ENCODE measurements around the gene ITGB5.

Gene ITGB5

GRCh38 chr3:124916837-124917409 is 29.8 kb upstream of the ITGB5 start:
- Mint-ChIP-seq H3K9me3 (no peaks in the 10 kb centered on the region), H3K27ac (peak overlapping the region; percentile 80), H3K27me3 (peaks cover 2% of the 10 kb centered on the region), H3K4me3 (no peak overlapping the region), H3K36me3 (ENCODE audit: low read depth) (no peaks in the 10 kb centered on the region), H3K4me1 (ENCODE audit: low read depth) (peaks cover 22% of the 10 kb centered on the region)
- intact Hi-C loops (cut with micrococcal nuclease), result no loop called here

- Mint-ChIP-seq H3K27me3 (peaks cover 2% of the 10 kb centered on the region), H3K27ac (peak overlapping the region; percentile 80), H3K9me3 (no peaks in the 10 kb centered on the region), H3K36me3 (ENCODE audit: low read depth) (no peaks in the 10 kb centered on the region), H3K4me1 (ENCODE audit: low read depth) (peaks cover 15% of the 10 kb centered on the region), H3K4me3 (no peak overlapping the region)
- intact Hi-C loops (cut with micrococcal nuclease), result no loop called here
Observed at GRCh38 chr3:124915254-124915653, 28.1 kb upstream of the ITGB5 start.

GRCh38 chr3:124907957-124908356 is 20.8 kb upstream of the ITGB5 start:
- no peaks in the 10 kb centered on the region for H3K9me3 Mint-ChIP-seq
- H3K27me3 Mint-ChIP-seq, result peaks cover 14% of the 10 kb centered on the region
- no peaks in the 10 kb centered on the region for H3K4me1 Mint-ChIP-seq (ENCODE audit: low read depth)
- intact Hi-C loops (cut with micrococcal nuclease), result no loop called here
- H3K36me3 Mint-ChIP-seq (ENCODE audit: low read depth), result no peaks in the 10 kb centered on the region
- H3K4me3 Mint-ChIP-seq, result no peak overlapping the region
- no peak overlapping the region for H3K27ac Mint-ChIP-seq

- no peaks in the 10 kb centered on the region for H3K9me3 Mint-ChIP-seq
- peaks cover 20% of the 10 kb centered on the region for H3K27me3 Mint-ChIP-seq
- no peak overlapping the region for H3K4me3 Mint-ChIP-seq
- H3K36me3 Mint-ChIP-seq (ENCODE audit: low read depth), result no peaks in the 10 kb centered on the region
- no peak overlapping the region for H3K27ac Mint-ChIP-seq
- intact Hi-C loops (cut with micrococcal nuclease), result no loop called here
- no peaks in the 10 kb centered on the region for H3K4me1 Mint-ChIP-seq (ENCODE audit: low read depth)
Observed at GRCh38 chr3:124904835-124905492, 17.8 kb upstream of the ITGB5 start.

- Mint-ChIP-seq H3K36me3 (ENCODE audit: low read depth) (no peaks in the 10 kb centered on the region), H3K4me1 (ENCODE audit: low read depth) (no peaks in the 10 kb centered on the region), H3K9me3 (no peaks in the 10 kb centered on the region), H3K4me3 (no peak overlapping the region), H3K27me3 (peaks cover 20% of the 10 kb centered on the region), H3K27ac (no peak overlapping the region)
- intact Hi-C loops (cut with micrococcal nuclease), result no loop called here
Observed at GRCh38 chr3:124903896-124904834, 17.0 kb upstream of the ITGB5 start.

GRCh38 chr3:124896824-124897526 is 9.8 kb upstream of the ITGB5 start:
- Mint-ChIP-seq H3K4me1 (ENCODE audit: low read depth) (no peaks in the 10 kb centered on the region), H3K9me3 (no peaks in the 10 kb centered on the region), H3K27me3 (peaks cover 1% of the 10 kb centered on the region), H3K36me3 (ENCODE audit: low read depth) (no peaks in the 10 kb centered on the region), H3K27ac (no peak overlapping the region), H3K4me3 (no peak overlapping the region)
- intact Hi-C loops (cut with micrococcal nuclease), result no loop called here

GRCh38 chr3:124895756-124896155 is 8.6 kb upstream of the ITGB5 start:
- intact Hi-C loops (cut with micrococcal nuclease), result no loop called here
- peaks cover 12% of the 10 kb centered on the region for H3K4me1 Mint-ChIP-seq (ENCODE audit: low read depth)
- no peaks in the 10 kb centered on the region for H3K36me3 Mint-ChIP-seq (ENCODE audit: low read depth)
- no peak overlapping the region for H3K4me3 Mint-ChIP-seq
- H3K9me3 Mint-ChIP-seq, result no peaks in the 10 kb centered on the region
- H3K27me3 Mint-ChIP-seq, result peaks cover 2% of the 10 kb centered on the region
- no peak overlapping the region for H3K27ac Mint-ChIP-seq

- Mint-ChIP-seq H3K4me3 (no peak overlapping the region), H3K4me1 (ENCODE audit: low read depth) (peaks cover 18% of the 10 kb centered on the region), H3K27ac (no peak overlapping the region), H3K9me3 (no peaks in the 10 kb centered on the region), H3K27me3 (peaks cover 20% of the 10 kb centered on the region), H3K36me3 (ENCODE audit: low read depth) (no peaks in the 10 kb centered on the region)
- intact Hi-C loops (cut with micrococcal nuclease), result no loop called here
Observed at GRCh38 chr3:124893526-124893925, 6.4 kb upstream of the ITGB5 start.

- Mint-ChIP-seq H3K4me1 (ENCODE audit: low read depth) (peaks cover 35% of the 10 kb centered on the region), H3K27me3 (peaks cover 36% of the 10 kb centered on the region), H3K36me3 (ENCODE audit: low read depth) (no peaks in the 10 kb centered on the region), H3K27ac (no peak overlapping the region), H3K9me3 (no peaks in the 10 kb centered on the region), H3K4me3 (no peak overlapping the region)
- intact Hi-C loops (cut with micrococcal nuclease), result no loop called here
Observed at GRCh38 chr3:124890573-124891190, 3.5 kb upstream of the ITGB5 start.

- Mint-ChIP-seq H3K4me3 (no peak overlapping the region), H3K27me3 (peaks cover 52% of the 10 kb centered on the region), H3K36me3 (ENCODE audit: low read depth) (peaks cover 12% of the 10 kb centered on the region), H3K4me1 (ENCODE audit: low read depth) (peaks cover 47% of the 10 kb centered on the region), H3K9me3 (no peaks in the 10 kb centered on the region), H3K27ac (no peak overlapping the region)
- intact Hi-C loops (cut with micrococcal nuclease), result no loop called here
Observed at GRCh38 chr3:124888482-124889441, 1.6 kb upstream of the ITGB5 start.

GRCh38 chr3:124887932-124888298 is 750 bp upstream of the ITGB5 start:
- intact Hi-C loops (cut with micrococcal nuclease), result no loop called here
- Mint-ChIP-seq H3K27me3 (peaks cover 58% of the 10 kb centered on the region), H3K27ac (peak overlapping the region; percentile 77), H3K4me3 (no peak overlapping the region), H3K36me3 (ENCODE audit: low read depth) (peaks cover 16% of the 10 kb centered on the region), H3K9me3 (no peaks in the 10 kb centered on the region), H3K4me1 (ENCODE audit: low read depth) (peaks cover 51% of the 10 kb centered on the region)

GRCh38 chr3:124886168-124887056 is 753 bp downstream of the ITGB5 start:
- peak overlapping the region; percentile 73 for H3K4me3 Mint-ChIP-seq
- no peaks in the 10 kb centered on the region for H3K9me3 Mint-ChIP-seq
- peaks cover 46% of the 10 kb centered on the region for H3K4me1 Mint-ChIP-seq (ENCODE audit: low read depth)
- intact Hi-C loops (cut with micrococcal nuclease), result no loop called here
- H3K27ac Mint-ChIP-seq, result peak overlapping the region; percentile 45
- H3K36me3 Mint-ChIP-seq (ENCODE audit: low read depth), result peaks cover 16% of the 10 kb centered on the region
- H3K27me3 Mint-ChIP-seq, result peaks cover 63% of the 10 kb centered on the region

Data from dendritic cell treated with granulocyte-macrophage colony-stimulating factor and Interleukin-4, amounts not matched to agents 40 ng/mL and 50 ng/mL, for 4 days (primary cell).